ENCODE measurements around the gene ZNF382. TPM values are rescaled to one million over a fixed set of nuclear protein-coding genes. Genes with fewer than 3 reads are reported as not detected.

Gene ZNF382
- polyA plus RNA-seq, 5 donors: 6.7 to 13.8 (median 12.1) TPM

DNA sequence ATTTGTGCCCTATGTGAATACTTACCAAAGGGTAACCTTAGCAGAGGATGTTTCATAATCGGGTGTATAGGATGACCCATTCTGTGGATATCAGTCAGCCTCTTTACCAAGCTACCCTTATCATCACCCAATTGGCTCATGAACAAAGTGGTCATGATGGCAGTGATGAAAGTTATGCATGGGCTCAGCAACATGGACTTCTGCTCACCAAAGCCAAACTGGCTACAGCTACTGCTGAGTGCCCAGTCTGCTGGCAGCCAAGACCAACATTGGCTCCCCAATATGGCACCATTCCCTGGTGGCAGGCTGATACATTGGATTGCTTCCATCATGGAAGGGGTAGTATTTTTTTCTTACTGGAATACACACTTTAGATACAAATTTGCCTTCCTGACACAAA, 67.3 kb downstream of the ZNF382 start:
- DNase-seq: no peak

DNA sequence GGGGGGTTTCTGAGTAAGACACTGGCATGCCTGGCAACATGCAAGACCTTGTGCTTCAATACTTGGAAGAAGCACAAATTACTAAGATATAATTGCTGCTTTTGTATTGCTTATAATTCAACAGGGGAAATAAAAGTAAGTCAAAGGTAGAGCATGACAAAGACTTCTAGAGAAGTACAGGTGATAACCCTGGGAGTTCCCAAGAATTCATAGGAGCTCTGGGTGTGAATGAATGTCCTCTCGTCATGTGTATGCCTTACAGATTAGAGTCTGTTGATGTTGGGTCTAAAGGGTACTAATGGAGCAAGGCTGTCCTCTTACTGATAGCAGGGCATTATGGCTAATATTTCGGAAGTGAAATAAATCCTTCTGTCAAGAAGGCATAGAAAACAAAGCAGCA, 69.1 kb downstream of the ZNF382 start:
- DNase-seq: no peak

DNA sequence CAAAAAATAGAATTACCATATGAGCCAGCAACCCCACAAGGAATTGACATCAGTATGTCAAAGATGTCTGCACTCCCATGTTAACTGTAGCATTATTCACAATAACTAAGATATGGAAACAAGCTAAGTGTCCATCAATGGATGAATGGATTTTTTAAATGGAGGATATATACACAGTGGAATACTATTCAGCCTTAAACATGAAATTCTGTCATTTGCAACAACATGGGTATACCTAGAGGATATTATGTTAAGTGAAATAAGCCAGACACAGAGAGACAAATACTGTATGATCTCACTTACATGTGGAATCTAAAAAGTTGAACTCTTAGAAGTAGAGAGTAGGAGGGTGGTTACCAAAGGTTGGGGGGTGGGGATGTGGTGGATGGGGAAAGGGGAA, 74.3 kb downstream of the ZNF382 start:
- DNase-seq: no peak

Other genes with a start within 250 kb of the ZNF382 start
- gene ZFP14, start 226.1 kb upstream of the ZNF382 start, polyA plus RNA-seq (ENCODE audit: insufficient read depth in 1 of 5, insufficient read length in 5 of 5, low replicate concordance in 1 of 5): 10 to 100 TPM in 4 of 5 donors, 1 to 10 TPM in 1; 8.1 to 16.2 (median 12.8) TPM
- gene ZFP82, start 186.7 kb upstream of the ZNF382 start, polyA plus RNA-seq (ENCODE audit: insufficient read depth in 1 of 5, insufficient read length in 5 of 5, low replicate concordance in 1 of 5): 10 to 100 TPM; 11.2 to 18.5 (median 12.3) TPM
- gene ZNF566, start 115.8 kb upstream of the ZNF382 start, polyA plus RNA-seq (ENCODE audit: insufficient read depth in 1 of 5, insufficient read length in 5 of 5, low replicate concordance in 1 of 5): 10 to 100 TPM; 12.6 to 20.1 (median 16.8) TPM
- 10 to 100 TPM; 18.5 to 41.8 (median 30.9) TPM for gene ZNF260, start 77.0 kb upstream of the ZNF382 start, polyA plus RNA-seq (ENCODE audit: insufficient read depth in 1 of 5, insufficient read length in 5 of 5, low replicate concordance in 1 of 5)
- gene ZNF529, start 32.0 kb upstream of the ZNF382 start, polyA plus RNA-seq (ENCODE audit: insufficient read depth in 1 of 5, insufficient read length in 5 of 5, low replicate concordance in 1 of 5): 10 to 100 TPM; 24.5 to 41.2 (median 32.7) TPM
- 10 to 100 TPM; 11.2 to 18.2 (median 14.3) TPM for gene ZNF461, start 61.5 kb downstream of the ZNF382 start, polyA plus RNA-seq (ENCODE audit: insufficient read depth in 1 of 5, insufficient read length in 5 of 5, low replicate concordance in 1 of 5)
- 10 to 100 TPM in 4 of 5 donors, 1 to 10 TPM in 1; 9.9 to 15.7 (median 12.7) TPM for gene ZNF567, start 82.3 kb downstream of the ZNF382 start, polyA plus RNA-seq (ENCODE audit: insufficient read depth in 1 of 5, insufficient read length in 5 of 5, low replicate concordance in 1 of 5)
- 1 to 10 TPM; 2.8 to 6.0 (median 4.3) TPM for gene ZNF850, start 167.5 kb downstream of the ZNF382 start, polyA plus RNA-seq (ENCODE audit: insufficient read depth in 1 of 5, insufficient read length in 5 of 5, low replicate concordance in 1 of 5)
- gene ZNF790, start 233.1 kb downstream of the ZNF382 start, polyA plus RNA-seq (ENCODE audit: insufficient read depth in 1 of 5, insufficient read length in 5 of 5, low replicate concordance in 1 of 5): 10 to 100 TPM in 4 of 5 donors, 1 to 10 TPM in 1; 8.8 to 15.7 (median 14.8) TPM
- 10 to 100 TPM; 12.6 to 25.2 (median 23.5) TPM for gene ZNF345, start 245.6 kb downstream of the ZNF382 start, polyA plus RNA-seq (ENCODE audit: insufficient read depth in 1 of 5, insufficient read length in 5 of 5, low replicate concordance in 1 of 5)

Data from right lung (tissue), 5 donors.